Superior temporal gyrus (tissue), 1 donor: ENCODE results near the gene DNAH8.
"Not testable (repeated sequence)": the region's sequence is repeated elsewhere in the genome, so short reads cannot be mapped to it uniquely, and the experiment has no call there.

Experiments used
- DNase-seq: peaks from one replicate; pipeline ENCODE4 v3.0.0-alpha.2; 2016; ENCODE audit errors: extremely low spot score

DNAH8 gene

DNA sequence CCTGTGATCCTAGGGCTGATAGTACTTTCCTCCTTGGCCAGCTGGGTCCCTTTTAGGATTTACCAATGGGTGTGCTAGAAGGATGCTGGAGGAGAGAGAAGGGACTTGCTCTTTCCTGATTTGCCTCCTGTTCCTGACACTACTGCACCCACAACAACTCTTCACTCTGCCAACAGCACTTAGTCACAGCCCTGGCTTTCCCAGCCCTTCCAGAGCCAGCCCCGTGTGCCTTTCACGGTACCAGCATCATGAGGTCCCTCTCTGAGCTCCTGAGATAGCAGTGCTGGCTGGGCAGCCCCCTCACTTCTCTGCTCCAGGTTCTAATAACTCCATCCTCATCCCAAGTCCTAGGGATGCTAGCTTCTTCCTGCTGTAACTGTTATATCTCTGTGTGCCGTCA is 80.9 kb downstream of the DNAH8 start:
- DNase-seq: no peak

DNA sequence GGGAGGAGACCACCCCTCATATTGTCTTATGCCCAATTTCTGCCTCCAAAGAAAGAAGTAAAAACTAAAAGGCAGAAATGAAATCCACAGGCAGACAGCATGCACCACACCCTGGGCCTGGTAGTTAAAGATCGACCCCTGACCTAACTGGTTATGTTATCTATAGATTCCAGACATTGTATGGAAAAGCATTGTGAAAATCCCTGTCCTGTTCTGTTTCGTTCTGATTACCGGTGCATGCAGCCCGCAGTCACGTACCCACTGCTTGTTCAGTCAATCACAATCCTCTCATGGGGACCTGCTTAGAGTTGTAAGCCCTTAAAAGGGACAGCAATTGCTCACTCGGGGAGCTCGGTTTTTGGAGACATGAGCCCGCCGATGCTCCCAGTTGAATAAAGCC is 81.3 kb downstream of the DNAH8 start:
- not testable (repeated sequence) for DNase-seq

DNA sequence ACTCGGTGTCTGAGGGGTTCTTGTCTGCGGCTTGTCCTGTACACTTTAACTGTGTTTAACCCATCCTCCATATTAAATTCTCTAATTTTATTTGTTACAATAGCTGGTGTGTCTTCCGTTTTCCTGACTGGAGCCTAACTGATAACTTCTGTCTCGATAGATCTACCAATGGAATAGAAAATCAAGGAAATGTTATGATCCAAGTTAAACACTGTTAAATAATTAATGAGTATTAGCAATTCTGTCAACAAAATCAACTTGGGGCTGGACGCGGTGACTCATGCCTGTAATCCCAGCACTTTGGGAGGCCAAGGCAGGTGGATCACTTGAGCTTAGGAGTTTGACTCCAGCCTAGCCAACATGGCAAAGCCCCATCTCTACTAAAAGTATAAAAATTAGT is 81.7 kb downstream of the DNAH8 start:
- no peak for DNase-seq

DNA sequence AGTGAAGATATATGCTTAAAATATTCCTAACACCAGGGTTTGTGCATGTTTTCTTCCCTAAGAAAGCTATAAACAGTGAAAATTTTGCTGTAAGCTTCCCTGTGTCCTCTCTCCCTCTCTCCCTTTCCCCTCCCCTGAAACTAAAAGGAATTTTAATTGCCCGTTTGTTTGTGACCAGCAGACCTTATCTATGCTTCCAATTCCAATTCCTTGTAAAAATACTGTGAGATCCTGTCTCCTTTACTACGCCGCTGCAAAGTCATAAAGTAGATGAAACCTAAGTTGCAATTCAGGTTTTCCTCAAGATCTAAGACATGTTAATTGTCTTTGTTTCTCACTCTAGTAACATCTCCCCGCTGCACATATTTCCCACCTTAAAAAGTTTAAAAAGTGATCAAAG is 82.3 kb downstream of the DNAH8 start:
- no peak for DNase-seq

DNA sequence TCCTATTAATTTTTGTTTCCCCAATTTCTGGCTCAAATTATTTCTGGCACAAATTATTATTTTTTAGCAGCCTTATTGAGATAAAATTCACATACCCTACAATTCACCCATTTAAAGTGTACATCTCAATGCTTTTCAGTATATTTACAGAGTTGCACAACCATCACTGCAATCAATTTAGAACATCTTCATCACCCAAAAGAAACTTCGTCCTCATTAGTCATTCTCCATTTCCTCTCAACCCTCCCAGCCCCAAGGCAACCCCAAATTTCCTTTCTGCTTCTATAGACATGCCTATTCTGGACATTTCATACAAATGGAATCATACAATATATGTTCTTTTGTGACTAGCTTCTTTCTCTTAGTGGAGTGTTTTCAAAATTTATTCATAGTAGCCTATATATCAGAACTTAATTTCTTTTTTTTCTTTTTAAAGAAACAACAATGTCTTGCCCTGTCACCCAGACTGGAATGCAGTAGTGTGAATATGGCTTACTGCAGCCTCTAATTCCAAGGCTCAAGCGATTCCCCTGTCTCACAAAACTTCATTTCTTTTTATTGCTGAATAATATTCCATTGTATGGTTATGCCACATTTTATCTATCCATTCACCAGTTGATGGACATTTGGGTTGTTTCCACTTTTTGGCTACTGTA is 84.5 kb downstream of the DNAH8 start:
- no peak for DNase-seq

DNA sequence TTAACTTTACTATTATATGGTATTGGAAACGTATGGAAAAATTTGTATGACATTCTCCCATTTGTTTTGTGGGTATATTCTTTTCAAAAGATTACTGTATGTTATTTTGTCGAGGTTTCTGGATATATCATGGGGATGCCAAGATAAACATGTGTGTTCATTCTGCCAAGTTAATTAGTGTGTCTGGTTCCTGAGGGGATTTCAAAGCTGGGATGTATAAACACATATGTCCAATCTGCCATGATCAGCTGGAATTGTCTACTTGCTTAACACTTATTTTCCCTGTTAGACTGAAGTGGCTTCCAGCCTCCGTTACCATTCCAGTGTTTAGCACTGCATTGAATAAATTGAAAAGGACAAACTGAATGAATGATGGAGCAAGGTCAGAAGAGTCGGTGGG is 86.2 kb downstream of the DNAH8 start:
- no peak for DNase-seq

DNA sequence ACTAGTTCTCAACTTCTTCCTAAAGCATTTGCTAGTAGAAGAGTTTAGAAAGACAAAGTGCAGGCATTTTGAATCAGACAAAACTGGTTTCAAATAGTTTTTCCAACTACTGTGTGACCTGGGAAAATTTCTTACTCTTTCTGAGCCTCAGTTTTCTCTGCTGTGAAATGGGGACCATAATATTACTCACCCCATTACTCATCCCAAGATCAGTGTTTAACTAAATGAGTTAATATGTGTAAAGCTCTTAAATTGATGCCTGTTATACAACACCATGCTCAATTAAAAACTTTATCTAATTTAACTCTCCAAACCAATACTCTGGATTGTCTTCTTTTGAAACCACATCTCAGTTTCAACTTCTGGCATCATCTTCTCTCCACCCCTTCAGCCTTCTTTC is 87.4 kb downstream of the DNAH8 start:
- no peak for DNase-seq

DNA sequence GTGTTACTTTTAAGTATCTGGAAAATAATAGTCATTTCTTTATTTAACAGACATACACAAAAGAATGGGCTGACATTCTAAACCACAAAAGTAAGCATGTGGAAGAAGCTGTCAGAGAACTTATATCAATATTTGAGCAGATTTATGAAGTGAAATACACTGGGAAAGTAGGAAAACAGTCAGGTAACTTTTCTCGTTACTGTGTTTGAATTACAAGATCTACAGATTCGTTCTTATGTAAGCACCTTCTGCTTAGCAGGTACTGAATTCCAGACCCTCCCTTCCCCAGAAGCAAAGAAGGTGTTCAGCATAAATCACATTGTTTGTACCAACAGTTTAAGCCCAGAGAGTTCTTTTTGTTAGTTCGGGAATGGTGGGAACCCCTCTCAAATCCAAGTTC is 88.0 kb downstream of the DNAH8 start:
- DNase-seq: no peak

DNA sequence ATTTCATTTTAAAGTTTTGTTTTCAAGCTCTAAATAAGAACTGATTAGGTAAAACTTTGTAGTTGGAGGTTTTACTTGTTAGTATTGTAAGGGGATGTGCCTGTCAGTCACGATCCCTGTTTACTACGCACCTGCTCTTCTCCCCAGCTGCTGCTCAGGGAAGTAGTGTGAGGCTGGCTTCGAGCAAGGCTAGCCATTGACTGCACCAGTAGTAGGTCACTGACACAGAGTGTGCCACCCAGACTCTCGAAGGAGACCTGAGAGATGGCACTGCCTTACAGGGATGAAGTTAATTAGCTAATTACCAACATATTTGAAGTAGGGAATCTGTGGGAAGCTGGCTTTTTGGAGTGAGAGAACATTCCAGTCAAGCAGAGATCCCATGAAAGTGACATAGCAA is 89.2 kb downstream of the DNAH8 start:
- DNase-seq: no peak

DNA sequence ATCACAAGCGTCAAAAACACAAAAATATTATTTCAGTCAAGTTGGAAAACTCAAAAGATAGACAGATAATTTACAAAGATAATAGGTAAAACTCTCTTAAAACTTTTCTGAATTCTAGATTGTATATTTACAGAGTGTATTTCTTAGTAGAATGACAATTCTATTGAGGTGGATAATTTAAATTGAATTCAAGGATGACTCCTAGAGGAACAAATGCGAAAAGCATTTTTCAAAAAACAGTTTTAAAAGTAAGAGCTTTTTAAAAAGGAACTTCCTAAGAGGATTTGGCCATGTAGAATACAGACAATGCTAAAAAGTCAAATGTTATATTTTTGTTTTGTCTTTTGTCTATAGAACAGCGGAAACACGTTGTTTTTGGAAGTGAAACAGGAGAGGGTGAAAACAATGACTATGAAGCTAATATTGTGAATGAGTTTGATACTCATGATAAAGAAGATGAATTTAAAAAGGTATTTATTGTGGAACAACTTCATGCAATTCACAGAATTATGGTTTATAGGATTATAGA is 90.1 kb downstream of the DNAH8 start:
- no peak for DNase-seq

DNA sequence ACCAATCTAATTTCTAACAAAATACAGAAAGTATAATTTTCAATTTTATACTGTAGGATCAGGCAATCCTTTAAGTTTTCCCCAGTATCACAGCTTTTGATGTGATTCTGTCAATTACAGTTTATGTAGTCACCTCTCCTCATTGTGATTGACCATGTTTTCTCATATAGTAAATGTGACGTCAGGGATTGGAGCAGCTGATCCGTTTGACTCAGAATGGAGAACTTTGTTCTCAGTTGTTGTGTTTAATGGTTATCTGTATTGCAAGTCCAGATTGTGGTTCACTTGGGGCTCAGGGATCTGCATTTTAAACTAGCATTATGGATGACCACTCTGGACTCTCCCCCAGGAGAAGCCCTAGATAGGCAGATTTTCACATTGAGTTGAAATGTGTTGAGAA is 90.6 kb downstream of the DNAH8 start:
- no peak for DNase-seq

DNA sequence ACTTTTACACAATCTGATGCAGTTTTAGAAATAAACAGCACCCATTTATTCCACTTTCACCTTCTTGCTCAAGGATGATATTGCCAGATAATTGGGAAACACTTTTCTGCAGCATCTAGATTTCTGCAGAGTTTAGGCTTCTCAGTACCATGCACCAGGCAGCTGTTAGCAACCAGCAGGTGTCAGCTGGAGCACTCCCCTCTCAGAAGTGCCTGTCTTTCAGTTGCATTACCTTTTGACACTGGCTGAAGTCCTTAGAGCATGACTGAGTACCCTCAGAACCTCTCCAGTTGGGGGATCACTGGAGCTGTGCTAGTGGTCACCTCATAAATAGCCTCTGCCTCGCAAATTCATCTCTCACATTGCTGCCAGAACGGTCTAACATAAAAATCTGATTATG is 91.2 kb downstream of the DNAH8 start:
- no peak for DNase-seq

DNA sequence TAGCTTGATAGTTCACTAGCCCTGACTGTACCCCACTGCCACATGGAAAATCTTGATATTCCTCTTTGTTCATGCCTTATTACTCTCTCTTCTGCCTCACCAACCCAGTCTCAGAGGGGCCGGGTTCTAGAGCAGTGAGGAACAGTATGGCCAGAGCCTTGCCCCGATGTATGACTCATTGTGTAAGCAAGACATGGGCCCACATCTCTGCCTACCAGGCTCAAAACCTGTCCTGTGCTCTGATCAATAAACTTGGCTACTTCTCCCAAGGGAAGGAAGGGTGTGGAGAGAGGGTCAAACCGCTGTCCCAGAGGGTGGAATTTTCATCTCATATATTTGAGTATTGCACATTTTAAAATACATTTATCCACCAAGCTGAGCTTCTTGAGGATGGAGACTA is 91.7 kb downstream of the DNAH8 start:
- no peak for DNase-seq

DNA sequence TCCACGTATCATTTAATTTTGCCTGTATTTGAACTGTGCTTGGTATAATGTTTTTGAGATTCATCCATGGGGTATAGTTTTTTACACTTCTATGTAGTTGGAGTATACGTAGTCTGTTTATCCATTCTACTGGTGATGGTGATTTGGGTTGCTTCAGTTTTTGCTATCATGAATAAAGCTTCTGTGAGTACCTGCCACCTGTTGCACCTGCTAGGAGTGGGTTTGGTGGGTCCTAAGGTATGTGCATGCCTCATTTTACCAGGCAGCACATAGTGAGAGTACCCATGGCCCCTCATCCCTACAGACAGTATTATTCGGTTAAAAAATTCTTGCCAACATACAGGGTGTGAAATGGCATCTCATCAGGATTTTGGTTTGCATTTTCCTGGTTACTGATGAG is 92.9 kb downstream of the DNAH8 start:
- no peak for DNase-seq

DNA sequence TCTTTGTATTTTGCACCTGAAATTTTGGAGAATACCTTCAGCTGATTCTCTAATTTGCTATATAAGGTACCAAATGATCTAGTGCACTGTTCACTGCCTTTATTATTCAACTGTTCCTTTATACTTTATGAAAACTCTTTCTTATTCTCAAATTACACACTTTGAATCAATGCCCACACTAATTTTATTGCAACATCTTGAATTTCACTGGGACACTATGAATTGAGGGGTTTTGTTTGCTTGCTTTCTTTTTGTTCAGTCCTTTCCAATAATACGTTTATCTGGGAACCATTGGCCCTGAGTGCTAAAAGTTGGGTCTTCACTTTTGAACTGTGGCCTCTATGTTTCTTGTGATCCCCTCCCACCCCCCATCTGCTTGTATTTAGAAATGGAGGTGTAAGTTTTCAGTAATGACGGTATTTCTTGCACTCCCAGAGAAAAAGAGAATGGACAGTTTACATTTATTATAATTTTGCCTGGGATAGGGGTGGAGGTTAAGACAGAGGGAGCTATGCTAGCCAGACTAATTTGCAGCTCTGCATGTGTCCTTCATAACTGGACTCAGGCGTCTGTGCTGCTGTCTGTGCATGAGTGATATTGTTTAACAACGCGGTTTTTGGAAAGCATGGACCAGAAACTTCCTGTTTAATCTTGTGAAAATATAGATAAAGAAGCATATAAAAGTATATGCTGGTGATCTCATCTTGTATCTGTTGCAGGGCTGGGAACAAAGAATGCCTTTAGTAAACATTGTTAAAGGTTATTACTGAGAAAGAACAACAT is 98.1 kb downstream of the DNAH8 start:
- DNase-seq: no peak

DNA sequence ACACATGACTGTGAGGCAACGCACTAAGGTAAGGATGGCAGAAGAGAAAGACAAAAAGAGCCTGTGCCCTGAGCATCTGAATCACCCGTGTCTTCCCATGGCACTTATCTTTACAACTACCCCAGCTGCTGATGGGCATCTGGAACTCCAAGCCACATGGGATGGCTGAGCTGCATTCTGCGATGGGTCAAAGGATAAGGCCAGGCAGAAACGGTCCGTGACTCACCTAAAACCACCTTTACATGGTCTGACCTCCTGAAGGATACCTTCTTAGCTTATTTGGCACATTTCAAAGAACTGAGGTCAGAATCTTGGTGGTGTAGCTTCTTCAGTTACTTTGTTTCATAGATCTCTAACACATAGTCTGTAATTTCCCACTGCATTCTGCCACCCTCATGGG is 99.7 kb downstream of the DNAH8 start:
- DNase-seq: no peak

DNA sequence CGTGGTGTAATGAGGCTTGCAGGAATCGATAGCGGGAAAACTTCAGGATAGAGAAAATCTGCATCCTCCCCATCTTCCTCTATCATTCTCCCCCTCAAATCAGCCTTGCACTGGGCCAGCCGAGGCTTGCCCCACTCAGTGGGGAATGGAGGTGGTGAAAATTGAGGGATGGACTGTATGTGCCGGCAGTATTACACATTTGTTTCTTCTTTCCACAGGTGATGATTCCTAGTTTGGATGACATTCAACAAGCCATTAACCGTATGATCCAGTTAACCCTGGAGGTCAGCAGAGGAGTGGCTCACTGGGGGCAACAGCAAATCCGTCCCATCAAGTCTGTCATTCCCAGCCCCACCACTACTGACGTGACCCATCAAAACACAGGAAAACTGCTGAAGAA is 100.1 kb downstream of the DNAH8 start:
- DNase-seq: no peak

DNA sequence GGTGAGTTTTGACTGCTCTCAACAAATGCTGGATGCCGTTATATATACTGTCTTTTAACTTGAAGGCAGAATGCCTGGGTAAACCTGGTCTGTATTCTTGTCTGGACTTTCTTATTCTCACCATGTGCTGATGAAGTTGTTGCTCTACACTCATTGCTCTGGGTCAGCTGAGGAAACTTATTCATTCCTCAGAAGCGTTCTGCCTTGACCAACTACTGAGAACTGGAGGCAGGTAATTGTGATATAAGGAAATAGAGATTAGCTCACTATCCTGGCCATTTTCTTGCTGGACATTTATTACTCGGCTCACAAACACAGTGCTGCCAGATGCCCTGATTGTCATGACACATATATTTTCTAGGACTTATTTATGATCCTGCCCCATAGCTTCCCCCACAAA is 103.6 kb downstream of the DNAH8 start:
- DNase-seq: no peak

DNA sequence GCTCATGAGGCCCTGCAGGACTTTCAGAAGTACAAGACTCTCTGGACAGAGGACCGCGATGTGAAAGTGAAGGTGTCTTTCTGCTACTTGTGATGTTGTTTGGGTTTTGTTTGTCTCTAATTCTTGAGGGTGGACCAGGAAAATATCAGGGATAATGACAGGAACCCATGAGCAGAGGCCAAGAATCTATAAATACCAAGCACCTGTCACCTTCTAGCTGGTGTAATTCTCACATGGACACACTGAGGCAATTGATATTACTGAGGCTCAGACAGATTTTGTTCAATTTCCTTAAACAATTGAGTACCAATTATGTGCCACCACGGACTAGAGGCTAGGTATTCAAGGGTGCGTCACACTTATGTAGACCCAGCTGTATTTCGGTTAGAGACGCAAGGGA is 107.9 kb downstream of the DNAH8 start:
- DNase-seq: no peak

DNA sequence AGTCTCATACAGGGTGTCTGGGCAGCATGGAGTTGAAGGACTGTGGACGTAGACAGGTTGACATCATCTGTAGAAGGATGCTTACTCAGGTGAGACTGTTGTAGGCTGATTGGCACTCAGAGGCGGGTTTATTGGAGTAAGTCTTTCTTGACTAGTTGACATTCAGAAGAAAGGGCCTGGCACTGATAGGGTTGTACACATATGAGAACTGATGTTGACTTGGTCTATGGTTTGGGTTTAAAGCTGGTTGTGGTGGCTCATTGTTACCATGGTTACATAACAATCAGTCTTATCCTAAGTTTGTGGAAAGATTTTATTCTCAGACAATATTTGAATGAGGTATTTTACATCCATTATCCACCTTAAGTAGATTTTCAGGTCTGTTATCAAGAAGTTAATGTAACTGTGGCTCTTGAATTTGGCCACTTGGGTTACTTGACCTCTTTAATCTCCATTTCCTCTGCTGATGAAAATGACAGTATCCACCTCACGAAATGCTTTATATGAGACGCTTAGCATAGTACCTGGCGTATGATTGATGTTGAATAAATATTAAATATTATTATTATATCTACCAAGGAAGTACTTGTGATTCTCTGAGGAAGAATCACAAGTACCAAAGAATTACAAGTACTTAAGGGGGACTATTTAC is 109.3 kb downstream of the DNAH8 start:
- no peak for DNase-seq

DNA sequence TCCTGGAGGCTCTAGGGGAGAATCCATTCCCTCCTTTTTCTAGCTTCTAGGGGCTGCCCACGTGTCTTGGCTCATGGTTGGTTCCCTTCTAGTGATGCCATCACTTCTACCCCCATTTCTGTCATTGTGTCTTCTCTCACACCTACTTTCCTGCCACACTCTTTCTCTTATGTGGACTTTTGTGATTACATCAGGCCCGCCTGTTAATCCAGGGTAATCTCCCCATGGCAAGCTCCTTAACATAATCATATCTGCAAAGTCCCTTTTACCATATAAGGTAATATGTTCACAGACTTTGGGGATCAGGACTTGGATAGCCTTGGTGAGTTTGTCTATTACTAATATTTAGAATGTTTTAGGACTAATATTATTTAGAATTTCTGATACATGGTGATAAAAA is 111.9 kb downstream of the DNAH8 start:
- DNase-seq: no peak

DNA sequence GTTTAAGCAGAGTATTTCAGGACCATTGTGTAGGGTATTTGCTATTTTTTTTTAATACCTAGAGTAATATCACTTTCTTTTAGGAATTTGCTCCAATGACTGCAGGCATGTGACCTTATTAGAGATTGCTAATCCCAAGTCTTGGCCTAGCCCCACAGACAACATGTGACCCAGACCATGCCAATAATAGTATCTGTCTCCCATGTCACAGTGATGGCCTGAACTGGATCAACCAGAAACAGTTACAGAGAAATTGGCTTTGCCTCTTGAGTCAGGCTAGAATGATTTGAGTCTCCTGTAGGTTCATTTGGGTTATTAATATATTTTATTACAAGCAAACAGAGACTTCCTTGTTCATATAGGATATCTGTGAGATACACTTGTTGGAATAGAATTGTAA is 116.8 kb downstream of the DNAH8 start:
- no peak for DNase-seq

DNA sequence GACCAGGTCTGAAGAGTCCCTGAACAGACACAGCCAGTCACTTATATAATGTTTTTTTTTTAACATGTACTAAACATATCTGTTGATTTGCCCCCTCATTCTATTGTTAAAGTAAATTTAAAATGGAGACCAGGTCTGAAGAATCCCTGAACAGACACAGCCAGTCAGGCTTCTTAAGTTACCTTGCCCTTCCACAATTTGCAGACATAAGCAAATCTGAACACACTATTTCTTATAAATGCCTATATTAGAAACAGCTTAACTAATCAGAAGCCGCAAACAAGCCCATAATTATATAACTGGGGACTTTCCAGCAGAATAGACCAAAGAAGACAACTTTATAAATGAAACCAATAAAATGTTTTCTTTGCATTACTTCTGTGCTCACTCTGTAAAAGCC is 118.2 kb downstream of the DNAH8 start:
- no peak for DNase-seq
